Measurements from ENCODE around the gene RPA3.

DNA sequence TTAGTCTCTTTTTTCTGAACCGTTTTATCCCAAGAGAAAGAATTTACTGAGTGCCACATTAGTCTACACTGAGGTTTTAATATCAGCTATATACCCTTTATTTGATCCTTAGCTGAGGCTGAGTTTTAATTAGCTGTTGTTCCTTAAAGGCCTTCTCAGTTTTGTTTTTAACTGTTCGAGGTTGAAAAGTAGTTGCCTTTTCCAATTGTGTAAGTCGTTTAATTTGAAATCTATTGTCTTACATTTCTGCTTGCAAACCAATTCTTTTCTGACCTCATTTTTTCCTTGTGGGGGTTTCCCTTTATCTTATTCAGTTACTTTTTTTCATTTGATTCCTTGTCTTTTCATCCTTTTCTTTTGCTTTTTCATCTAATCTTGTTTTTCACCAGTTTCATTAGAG, 47.0 kb downstream of the RPA3 start:
- no peak for TF ChIP-seq CTCF (conservative IDR thresholded peaks at IDR 0.05; ENCODE audit: low read depth, low read length)
- no peak for TF ChIP-seq EZH2 (IDR thresholded peaks at IDR 0.05; ENCODE audit: borderline replicate concordance, low read depth, low read length, poor library complexity, severe bottlenecking)
